HepG2 (cell line): ENCODE data around the gene LRP1B. TPM values are rescaled to one million over a fixed set of nuclear protein-coding genes. Genes with fewer than 3 reads are reported as not detected.

Experiments used
- E2F2 ChIP-seq: sonication (generic); formaldehyde crosslinking; IDR thresholded peaks from 2 replicates; pipeline ENCODE4 v1.4.0; 2020; ENCODE audit warnings: missing genetic modification reagents, borderline replicate concordance
- ELK4 ChIP-seq: sonication (generic); formaldehyde crosslinking; IDR thresholded peaks from 2 replicates; pipeline ENCODE4 v1.9.0; 2021; ENCODE audit warnings: missing genetic modification reagents, borderline replicate concordance
- GABPB1 ChIP-seq: IDR thresholded peaks from 2 replicates; pipeline ENCODE4 v1.6.1; 2016; ENCODE audit warnings: mild to moderate bottlenecking, missing genetic modification reagents, moderate library complexity, missing compliant biosample characterization
- MAFG ChIP-seq: sonication (generic); formaldehyde crosslinking; IDR thresholded peaks from 2 replicates; pipeline ENCODE4 v1.5.1; 2020; ENCODE audit warnings: mild to moderate bottlenecking, missing genetic modification reagents
- RCOR2 ChIP-seq: IDR thresholded peaks from 2 replicates; pipeline ENCODE4 v1.6.1; 2016; ENCODE audit warnings: missing biosample characterization, missing genetic modification reagents
- SMAD3 ChIP-seq: sonication (generic); formaldehyde crosslinking; IDR thresholded peaks from 2 replicates; pipeline ENCODE4 v1.4.0; 2020; ENCODE audit warnings: missing genetic modification reagents
- ZNF430 ChIP-seq: sonication (generic); formaldehyde crosslinking; IDR thresholded peaks from 2 replicates; pipeline ENCODE4 v1.9.0; 2021; ENCODE audit warnings: mild to moderate bottlenecking, missing genetic modification reagents
- ZNF530 ChIP-seq: sonication (generic); formaldehyde crosslinking; IDR thresholded peaks from 2 replicates; pipeline ENCODE4 v1.5.0; 2020; ENCODE audit warnings: low read depth, mild to moderate bottlenecking, missing genetic modification reagents
- ZNF720 ChIP-seq: sonication (generic); formaldehyde crosslinking; IDR thresholded peaks from 2 replicates; pipeline ENCODE4 v1.4.0; 2020; ENCODE audit warnings: missing genetic modification reagents
- polyA plus RNA-seq, 8 experiments: library from polyadenylated mRNA; depleted of rRNA in 3 of 8; stranded (reverse) in 7 of 8; unstranded in 1 of 8; fragments of >200 nt; fragmentation: Illumina TruSeq in 4 of 8; extraction: Trizol in 4 of 8; gene quantifications; 2 replicates each; pipeline versions ENCODE4 v1.2.1 to v1.2.3, GENCODE V29; 2011 to 2016; ENCODE audit warnings: low read depth in 4 of 8, missing spikeins in 1 of 8, mixed read lengths in 1 of 8; ENCODE audit not compliant: insufficient read depth in 1 of 8
- total RNA-seq, 5 experiments: library from RNA; depleted of rRNA; stranded (reverse); fragments of >200 nt; fragmentation: Illumina TruSeq; extraction: Trizol; gene quantifications; 2 replicates each; pipeline ENCODE4 v1.2.3, GENCODE V29; 2016; ENCODE audit warnings: low read depth in 1 of 5
- TF ChIP-seq, protein P1 (sequence below): conservative IDR thresholded peaks from 2 replicates; pipeline ENCODE4 v1.6.1; 2018; ENCODE audit warnings: missing genetic modification reagents
- TF ChIP-seq, protein P2 (sequence below): IDR thresholded peaks from 2 replicates; pipeline ENCODE4 v1.6.1; 2016; ENCODE audit warnings: mild to moderate bottlenecking

The LRP1B gene
- total and polyA plus RNA-seq, 2 of the 13 experiments (the other 11 are each of a cell fraction or from before 2014, with no cell fraction given), result 0.04 TPM; not detected in 1

DNA sequence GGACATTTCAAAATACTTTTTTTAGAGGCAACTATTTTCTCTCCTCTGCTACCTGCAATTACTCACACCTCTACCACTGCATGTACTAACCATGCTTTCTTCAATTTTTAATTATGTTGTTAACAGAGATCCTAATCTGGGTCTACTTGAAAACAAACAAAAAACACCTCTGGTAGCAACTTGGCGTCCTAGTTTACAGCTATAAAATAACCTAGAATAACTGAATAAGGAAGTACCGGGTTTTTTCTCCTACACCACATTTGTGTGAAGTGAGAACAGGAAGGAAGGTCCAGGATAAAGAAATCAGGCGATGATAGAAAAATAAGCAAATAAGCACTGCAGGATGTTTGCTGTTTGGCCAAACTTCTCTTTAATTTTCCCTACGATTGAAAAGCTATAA, 633.5 kb downstream of the LRP1B start (continued):
- TF ChIP-seq ELK4 (CRISPR knock-in tag), result no peak
- TF ChIP-seq, protein P1, sequence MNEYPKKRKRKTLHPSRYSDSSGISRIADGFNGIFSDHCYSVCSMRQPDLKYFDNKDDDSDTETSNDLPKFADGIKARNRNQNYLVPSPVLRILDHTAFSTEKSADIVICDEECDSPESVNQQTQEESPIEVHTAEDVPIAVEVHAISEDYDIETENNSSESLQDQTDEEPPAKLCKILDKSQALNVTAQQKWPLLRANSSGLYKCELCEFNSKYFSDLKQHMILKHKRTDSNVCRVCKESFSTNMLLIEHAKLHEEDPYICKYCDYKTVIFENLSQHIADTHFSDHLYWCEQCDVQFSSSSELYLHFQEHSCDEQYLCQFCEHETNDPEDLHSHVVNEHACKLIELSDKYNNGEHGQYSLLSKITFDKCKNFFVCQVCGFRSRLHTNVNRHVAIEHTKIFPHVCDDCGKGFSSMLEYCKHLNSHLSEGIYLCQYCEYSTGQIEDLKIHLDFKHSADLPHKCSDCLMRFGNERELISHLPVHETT, result no peak
- TF ChIP-seq RCOR2 (CRISPR knock-in tag), result no peak
- no peak for TF ChIP-seq GABPB1 (CRISPR knock-in tag)
- TF ChIP-seq ZNF430 (CRISPR knock-in tag), result no peak
- TF ChIP-seq ZNF720 (CRISPR knock-in tag), result no peak
- no peak for TF ChIP-seq MAFG (CRISPR knock-in tag)
- TF ChIP-seq ZNF530, result no peak
- TF ChIP-seq SMAD3 (CRISPR knock-in tag), result no peak
- TF ChIP-seq E2F2 (CRISPR knock-in tag), result no peak
- TF ChIP-seq, protein P2, sequence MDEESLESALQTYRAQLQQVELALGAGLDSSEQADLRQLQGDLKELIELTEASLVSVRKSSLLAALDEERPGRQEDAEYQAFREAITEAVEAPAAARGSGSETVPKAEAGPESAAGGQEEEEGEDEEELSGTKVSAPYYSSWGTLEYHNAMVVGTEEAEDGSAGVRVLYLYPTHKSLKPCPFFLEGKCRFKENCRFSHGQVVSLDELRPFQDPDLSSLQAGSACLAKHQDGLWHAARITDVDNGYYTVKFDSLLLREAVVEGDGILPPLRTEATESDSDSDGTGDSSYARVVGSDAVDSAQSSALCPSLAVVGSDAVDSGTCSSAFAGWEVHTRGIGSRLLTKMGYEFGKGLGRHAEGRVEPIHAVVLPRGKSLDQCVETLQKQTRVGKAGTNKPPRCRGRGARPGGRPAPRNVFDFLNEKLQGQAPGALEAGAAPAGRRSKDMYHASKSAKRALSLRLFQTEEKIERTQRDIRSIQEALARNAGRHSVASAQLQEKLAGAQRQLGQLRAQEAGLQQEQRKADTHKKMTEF (CRISPR knock-in tag), result no peak
